Measurements from ENCODE around the gene AKR1B15. TPM values are rescaled to one million over a fixed set of nuclear protein-coding genes. Genes with fewer than 3 reads are reported as not detected.

Gene AKR1B15
- not detected in 2 replicates for polyA plus RNA-seq (2012; rRNA removed)
- not detected in 2 replicates for polyA plus RNA-seq (2012; cell fraction: cytosol; rRNA removed)
- polyA plus RNA-seq (2012; cell fraction: nucleus; rRNA removed): not detected in 2 replicates

DNA sequence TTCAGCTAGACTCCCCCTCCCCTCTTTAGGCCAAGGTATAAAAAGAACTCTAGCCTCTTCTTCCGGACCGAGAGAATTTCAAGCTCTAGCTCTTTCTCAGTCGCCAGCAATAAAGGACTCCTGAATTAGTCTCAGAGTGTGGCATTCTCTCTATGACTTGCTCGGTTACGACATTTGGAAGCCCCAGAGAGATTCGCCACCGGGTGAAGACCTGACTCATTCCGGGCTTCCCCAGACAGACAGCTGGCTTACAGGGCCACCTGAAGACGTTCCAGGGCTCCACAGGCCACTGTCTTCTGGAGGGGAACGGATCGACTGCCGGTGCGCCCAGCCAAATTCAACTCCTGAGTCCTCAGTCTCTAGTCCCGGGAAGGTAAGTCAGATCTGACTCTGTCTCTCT lies at the start of gene AKR1B15:
TSS of gene AKR1B15 (plus strand) at position 234 of the 400 bp plus-strand sequence. CDS start 15,510 bp downstream, outside the sequence.
- TF ChIP-seq, protein P1, sequence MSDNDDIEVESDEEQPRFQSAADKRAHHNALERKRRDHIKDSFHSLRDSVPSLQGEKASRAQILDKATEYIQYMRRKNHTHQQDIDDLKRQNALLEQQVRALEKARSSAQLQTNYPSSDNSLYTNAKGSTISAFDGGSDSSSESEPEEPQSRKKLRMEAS (IDR thresholded peaks at IDR 0.05; ENCODE audit: low read depth): no peak
- TF ChIP-seq GATA2 (CRISPR knock-in tag; IDR thresholded peaks at IDR 0.05) (no peak), SMC3 (IDR thresholded peaks at IDR 0.05; ENCODE audit: low read depth, low read length) (no peak), SIN3A (IDR thresholded peaks at IDR 0.05; ENCODE audit: borderline replicate concordance, low read depth, low read length) (no peak), NRF1 (IDR thresholded peaks at IDR 0.05; ENCODE audit: low read depth, low read length) (no peak), RFX5 (IDR thresholded peaks at IDR 0.05; ENCODE audit: low read length) (no peak), POLR2AphosphoS5 (IDR thresholded peaks at IDR 0.05; ENCODE audit: low read depth, low read length) (no peak)
- TF ChIP-seq, protein P2, sequence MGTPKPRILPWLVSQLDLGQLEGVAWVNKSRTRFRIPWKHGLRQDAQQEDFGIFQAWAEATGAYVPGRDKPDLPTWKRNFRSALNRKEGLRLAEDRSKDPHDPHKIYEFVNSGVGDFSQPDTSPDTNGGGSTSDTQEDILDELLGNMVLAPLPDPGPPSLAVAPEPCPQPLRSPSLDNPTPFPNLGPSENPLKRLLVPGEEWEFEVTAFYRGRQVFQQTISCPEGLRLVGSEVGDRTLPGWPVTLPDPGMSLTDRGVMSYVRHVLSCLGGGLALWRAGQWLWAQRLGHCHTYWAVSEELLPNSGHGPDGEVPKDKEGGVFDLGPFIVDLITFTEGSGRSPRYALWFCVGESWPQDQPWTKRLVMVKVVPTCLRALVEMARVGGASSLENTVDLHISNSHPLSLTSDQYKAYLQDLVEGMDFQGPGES (IDR thresholded peaks at IDR 0.05; ENCODE audit: low read depth, low read length): no peak
- Histone ChIP-seq H3K4me2 (peak within 1 kb of the TSS; percentile 67; the same call in 1 of the 2 replicates), H3F3A (replicated peaks; ENCODE audit: insufficient read depth) (no peaks in the 10 kb centered on the region), H3K4me1 (ENCODE audit: control insufficient read depth in 1 of 2, insufficient read depth in 2 of 2, low read depth in 1 of 2, low read length in 1 of 2) (peaks cover 0 to 4% of the 10 kb centered on the region in 2 experiments; a peak in 1 of 4 replicates), H3K27ac (ENCODE audit: low read depth in 2 of 2, low read length in 1 of 2) (no peak within 1 kb of the TSS), H3K9me2 (no peaks in the 10 kb centered on the region), H3K36me3 (replicated peaks in 1 of 2; ENCODE audit: control insufficient read depth in 1 of 2, insufficient read depth in 2 of 2, low read length in 1 of 2) (no peaks in the 10 kb centered on the region), H2AFZ (ENCODE audit: low read depth) (no peak within 1 kb of the TSS), H3K9me3 (no peaks in the 10 kb centered on the region), H3K79me2 (ENCODE audit: insufficient read depth) (no peaks in the 10 kb centered on the region), H3K27me3 (ENCODE audit: insufficient read depth) (peaks cover 58% of the 10 kb centered on the region; the same call in 1 of the 2 replicates), H3K9ac (no peak within 1 kb of the TSS), H3K4me3 (ENCODE audit: low read depth in 2 of 2, low read length in 1 of 2) (no peak within 1 kb of the TSS; a peak in 1 of 4 replicates), H4K20me1 (ENCODE audit: insufficient read depth) (no peaks in the 10 kb centered on the region)
- 15% methylated on average over 14 of the region's 14 CpGs for WGBS (ENCODE audit: low lambda C conversion rate)
- DNase-seq: no peak
- CTCF ChIA-PET: interaction anchor here (0.9 to 6.1 kb wide), 15 partner anchors 10 to 437 kb away, joined by 3 to 71 read pairs (median 9); partner anchors contain the start of gene AKR1B10
- POLR2A ChIA-PET: no interaction called here

DNA sequence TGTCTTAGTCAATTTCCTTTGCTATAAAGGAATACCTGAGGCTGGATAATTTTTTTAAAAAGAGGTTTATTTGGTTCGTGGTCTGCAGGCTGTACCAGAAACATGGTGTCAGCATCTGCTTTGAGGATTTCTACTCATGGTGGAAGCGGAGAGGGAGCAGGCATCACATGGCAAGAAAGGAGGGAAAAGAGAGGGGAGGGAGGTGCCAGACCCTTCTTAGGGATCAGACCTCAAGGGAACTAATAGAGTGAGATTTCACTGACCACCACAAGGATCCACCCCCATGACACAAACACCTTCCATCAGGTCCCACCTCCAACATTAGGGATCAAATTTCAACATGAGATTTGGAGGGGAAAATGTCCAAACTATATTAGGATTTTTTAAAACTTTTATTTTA lies 48.5 kb upstream of the AKR1B15 start:
- H3K4me1 ChIP-seq (ENCODE audit: control insufficient read depth in 1 of 2, insufficient read depth in 2 of 2, low read depth in 1 of 2, low read length in 1 of 2): no peaks in the 10 kb centered on the region
- no peaks in the 10 kb centered on the region for H3K9me3 ChIP-seq
- ChIA-PET CTCF (interaction anchor here (0.8 to 1.7 kb wide), 5 partner anchors 14 to 68 kb away, joined by 3 to 8 read pairs (median 6); no protein-coding TSS in a partner anchor), POLR2A (no interaction called here)
- no peaks in the 10 kb centered on the region for H4K20me1 ChIP-seq (ENCODE audit: insufficient read depth)
- no peak for TF ChIP-seq TCF12 (IDR thresholded peaks at IDR 0.05)
- peaks cover 5% of the 10 kb centered on the region; the same call in 1 of the 2 replicates for H3K27me3 ChIP-seq (ENCODE audit: insufficient read depth)
- no peak overlapping the region for H3K27ac ChIP-seq (ENCODE audit: low read depth in 2 of 2, low read length in 1 of 2)
- H3K4me3 ChIP-seq (ENCODE audit: low read depth in 2 of 2, low read length in 1 of 2): no peak overlapping the region
- H3K9me2 ChIP-seq: no peaks in the 10 kb centered on the region
- no peak overlapping the region for H3K4me2 ChIP-seq
- WGBS (ENCODE audit: low lambda C conversion rate): 51% methylated on average over 2 of the region's 2 CpGs
- no peak overlapping the region for H3K9ac ChIP-seq
- H3F3A ChIP-seq (replicated peaks; ENCODE audit: insufficient read depth): no peaks in the 10 kb centered on the region
- no peak overlapping the region for H2AFZ ChIP-seq (ENCODE audit: low read depth)
- no peak for DNase-seq
- H3K36me3 ChIP-seq (replicated peaks in 1 of 2; ENCODE audit: control insufficient read depth in 1 of 2, insufficient read depth in 2 of 2, low read length in 1 of 2): no peaks in the 10 kb centered on the region
- H3K79me2 ChIP-seq (ENCODE audit: insufficient read depth): no peaks in the 10 kb centered on the region

DNA sequence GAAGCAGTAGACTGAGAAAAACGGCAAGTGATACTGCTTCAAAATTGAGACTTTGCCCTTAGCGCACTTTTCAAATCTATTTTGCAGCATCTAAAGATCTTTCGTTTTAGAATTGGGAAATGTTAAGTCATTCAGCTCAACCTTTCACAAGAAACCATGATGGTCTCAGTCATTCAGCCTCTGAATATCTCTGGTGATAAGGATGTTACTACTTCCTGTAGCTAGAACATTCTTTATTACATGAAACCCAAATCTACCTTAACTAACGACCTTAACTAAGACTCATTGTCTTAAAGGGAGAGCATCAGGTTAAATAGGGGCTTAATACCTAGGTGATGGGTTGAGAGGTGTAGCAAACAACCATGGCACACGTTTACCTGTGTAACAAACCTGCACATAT lies 47.9 kb upstream of the AKR1B15 start:
- Histone ChIP-seq H3K36me3 (replicated peaks in 1 of 2; ENCODE audit: control insufficient read depth in 1 of 2, insufficient read depth in 2 of 2, low read length in 1 of 2) (no peaks in the 10 kb centered on the region), H3K9me3 (no peaks in the 10 kb centered on the region), H3F3A (replicated peaks; ENCODE audit: insufficient read depth) (no peaks in the 10 kb centered on the region), H3K9me2 (no peaks in the 10 kb centered on the region), H3K9ac (no peak overlapping the region), H2AFZ (ENCODE audit: low read depth) (no peak overlapping the region), H3K27me3 (ENCODE audit: insufficient read depth) (peaks cover 5% of the 10 kb centered on the region; the same call in 1 of the 2 replicates), H3K79me2 (ENCODE audit: insufficient read depth) (no peaks in the 10 kb centered on the region), H3K27ac (ENCODE audit: low read depth in 2 of 2, low read length in 1 of 2) (no peak overlapping the region), H3K4me1 (ENCODE audit: control insufficient read depth in 1 of 2, insufficient read depth in 2 of 2, low read depth in 1 of 2, low read length in 1 of 2) (no peaks in the 10 kb centered on the region), H4K20me1 (ENCODE audit: insufficient read depth) (no peaks in the 10 kb centered on the region), H3K4me3 (ENCODE audit: low read depth in 2 of 2, low read length in 1 of 2) (no peak overlapping the region), H3K4me2 (no peak overlapping the region)
- CTCF ChIA-PET: interaction anchor here (1.3 to 1.7 kb wide), 4 partner anchors 13 to 68 kb away, joined by 3 to 8 read pairs (median 6); no protein-coding TSS in a partner anchor
- WGBS (ENCODE audit: low lambda C conversion rate): 29% methylated on average over 5 of the region's 5 CpGs
- POLR2A ChIA-PET: no interaction called here
- no peak for DNase-seq
- TF ChIP-seq POLR2AphosphoS5 (IDR thresholded peaks at IDR 0.05; ENCODE audit: low read depth, low read length) (no peak), NRF1 (IDR thresholded peaks at IDR 0.05; ENCODE audit: low read depth, low read length) (no peak), TAF1 (IDR thresholded peaks at IDR 0.05; ENCODE audit: borderline replicate concordance, low read depth, low read length) (no peak), NFIC (IDR thresholded peaks at IDR 0.05; ENCODE audit: borderline replicate concordance) (no peak), FOXM1 (IDR thresholded peaks at IDR 0.05; ENCODE audit: low read depth) (no peak), ELF1 (IDR thresholded peaks at IDR 0.05) (no peak), MEF2A (IDR thresholded peaks at IDR 0.05; ENCODE audit: borderline replicate concordance, low read depth) (no peak), MXI1 (IDR thresholded peaks at IDR 0.05; ENCODE audit: low read depth, low read length) (no peak), RFX5 (IDR thresholded peaks at IDR 0.05; ENCODE audit: low read length) (no peak), YY1 (IDR thresholded peaks at IDR 0.05; ENCODE audit: low read depth) (no peak), RXRA (IDR thresholded peaks at IDR 0.05; ENCODE audit: borderline replicate concordance, low read depth) (no peak)
- TF ChIP-seq, protein P3, sequence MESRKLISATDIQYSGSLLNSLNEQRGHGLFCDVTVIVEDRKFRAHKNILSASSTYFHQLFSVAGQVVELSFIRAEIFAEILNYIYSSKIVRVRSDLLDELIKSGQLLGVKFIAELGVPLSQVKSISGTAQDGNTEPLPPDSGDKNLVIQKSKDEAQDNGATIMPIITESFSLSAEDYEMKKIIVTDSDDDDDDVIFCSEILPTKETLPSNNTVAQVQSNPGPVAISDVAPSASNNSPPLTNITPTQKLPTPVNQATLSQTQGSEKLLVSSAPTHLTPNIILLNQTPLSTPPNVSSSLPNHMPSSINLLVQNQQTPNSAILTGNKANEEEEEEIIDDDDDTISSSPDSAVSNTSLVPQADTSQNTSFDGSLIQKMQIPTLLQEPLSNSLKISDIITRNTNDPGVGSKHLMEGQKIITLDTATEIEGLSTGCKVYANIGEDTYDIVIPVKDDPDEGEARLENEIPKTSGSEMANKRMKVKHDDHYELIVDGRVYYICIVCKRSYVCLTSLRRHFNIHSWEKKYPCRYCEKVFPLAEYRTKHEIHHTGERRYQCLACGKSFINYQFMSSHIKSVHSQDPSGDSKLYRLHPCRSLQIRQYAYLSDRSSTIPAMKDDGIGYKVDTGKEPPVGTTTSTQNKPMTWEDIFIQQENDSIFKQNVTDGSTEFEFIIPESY (IDR thresholded peaks at IDR 0.05; ENCODE audit: borderline replicate concordance, low read depth): no peak
- TF ChIP-seq, protein P4, sequence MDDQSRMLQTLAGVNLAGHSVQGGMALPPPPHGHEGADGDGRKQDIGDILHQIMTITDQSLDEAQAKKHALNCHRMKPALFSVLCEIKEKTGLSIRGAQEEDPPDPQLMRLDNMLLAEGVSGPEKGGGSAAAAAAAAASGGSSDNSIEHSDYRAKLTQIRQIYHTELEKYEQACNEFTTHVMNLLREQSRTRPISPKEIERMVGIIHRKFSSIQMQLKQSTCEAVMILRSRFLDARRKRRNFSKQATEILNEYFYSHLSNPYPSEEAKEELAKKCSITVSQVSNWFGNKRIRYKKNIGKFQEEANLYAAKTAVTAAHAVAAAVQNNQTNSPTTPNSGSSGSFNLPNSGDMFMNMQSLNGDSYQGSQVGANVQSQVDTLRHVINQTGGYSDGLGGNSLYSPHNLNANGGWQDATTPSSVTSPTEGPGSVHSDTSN (IDR thresholded peaks at IDR 0.05): no peak

Data from SK-N-SH (cell line).